ENCODE measurements around the gene CAPS. TPM values are rescaled to one million over a fixed set of nuclear protein-coding genes. Genes with fewer than 3 reads are reported as not detected.

The CAPS gene
- total and polyA plus RNA-seq, 9 donors: 1.7 to 313 (median 22.3) TPM

GRCh38 chr19:5953680-5954213 is 39.7 kb downstream of the CAPS start:
- TF ChIP-seq, protein P1, sequence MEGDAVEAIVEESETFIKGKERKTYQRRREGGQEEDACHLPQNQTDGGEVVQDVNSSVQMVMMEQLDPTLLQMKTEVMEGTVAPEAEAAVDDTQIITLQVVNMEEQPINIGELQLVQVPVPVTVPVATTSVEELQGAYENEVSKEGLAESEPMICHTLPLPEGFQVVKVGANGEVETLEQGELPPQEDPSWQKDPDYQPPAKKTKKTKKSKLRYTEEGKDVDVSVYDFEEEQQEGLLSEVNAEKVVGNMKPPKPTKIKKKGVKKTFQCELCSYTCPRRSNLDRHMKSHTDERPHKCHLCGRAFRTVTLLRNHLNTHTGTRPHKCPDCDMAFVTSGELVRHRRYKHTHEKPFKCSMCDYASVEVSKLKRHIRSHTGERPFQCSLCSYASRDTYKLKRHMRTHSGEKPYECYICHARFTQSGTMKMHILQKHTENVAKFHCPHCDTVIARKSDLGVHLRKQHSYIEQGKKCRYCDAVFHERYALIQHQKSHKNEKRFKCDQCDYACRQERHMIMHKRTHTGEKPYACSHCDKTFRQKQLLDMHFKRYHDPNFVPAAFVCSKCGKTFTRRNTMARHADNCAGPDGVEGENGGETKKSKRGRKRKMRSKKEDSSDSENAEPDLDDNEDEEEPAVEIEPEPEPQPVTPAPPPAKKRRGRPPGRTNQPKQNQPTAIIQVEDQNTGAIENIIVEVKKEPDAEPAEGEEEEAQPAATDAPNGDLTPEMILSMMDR (IDR thresholded peaks at IDR 0.05): no peak
- TF ChIP-seq POLR2A (IDR thresholded peaks at IDR 0.05) (no peak), EP300 (IDR thresholded peaks at IDR 0.05) (no peak)
- Histone ChIP-seq H3K27me3 (no peaks in the 10 kb centered on the region), H3K36me3 (no peaks in the 10 kb centered on the region), H3K9me3 (no peaks in the 10 kb centered on the region), H3K4me1 (ENCODE audit: insufficient read depth) (peaks cover 21% of the 10 kb centered on the region), H3K27ac (no peak overlapping the region), H3K4me3 (no peak overlapping the region)
- WGBS, 3 donors: 75 to 77% (median 76%) methylated on average over 17 of the region's 17 CpGs
- DNase-seq: no peak
- intact Hi-C loops (cut with DNase I): loop anchor here in 1 of 4 donors (1.0 kb wide), 1 partner anchor 29 kb away; no protein-coding TSS in a partner anchor

GRCh38 chr19:5954293-5954692 is 40.2 kb downstream of the CAPS start:
- Histone ChIP-seq H3K27me3 (no peaks in the 10 kb centered on the region), H3K27ac (peak overlapping the region in 1 of 2 donors; percentile 22), H3K4me3 (no peak overlapping the region), H3K9me3 (no peaks in the 10 kb centered on the region), H3K36me3 (no peaks in the 10 kb centered on the region), H3K4me1 (ENCODE audit: insufficient read depth) (peaks cover 21% of the 10 kb centered on the region)
- no peak for TF ChIP-seq EP300 (IDR thresholded peaks at IDR 0.05)
- no peak for TF ChIP-seq POLR2A (IDR thresholded peaks at IDR 0.05)
- no peak for DNase-seq
- intact Hi-C loops (cut with DNase I): no loop called here
- 39 to 56% (median 41%) methylated on average over 6 of the region's 6 CpGs for WGBS, 3 donors

GRCh38 chr19:5955636-5955935 is 41.5 kb downstream of the CAPS start:
- no peaks in the 10 kb centered on the region for H3K36me3 ChIP-seq
- intact Hi-C loops (cut with DNase I): no loop called here
- WGBS, 3 donors: 49 to 53% (median 51%) methylated on average over 3 of the region's 3 CpGs

DNA sequence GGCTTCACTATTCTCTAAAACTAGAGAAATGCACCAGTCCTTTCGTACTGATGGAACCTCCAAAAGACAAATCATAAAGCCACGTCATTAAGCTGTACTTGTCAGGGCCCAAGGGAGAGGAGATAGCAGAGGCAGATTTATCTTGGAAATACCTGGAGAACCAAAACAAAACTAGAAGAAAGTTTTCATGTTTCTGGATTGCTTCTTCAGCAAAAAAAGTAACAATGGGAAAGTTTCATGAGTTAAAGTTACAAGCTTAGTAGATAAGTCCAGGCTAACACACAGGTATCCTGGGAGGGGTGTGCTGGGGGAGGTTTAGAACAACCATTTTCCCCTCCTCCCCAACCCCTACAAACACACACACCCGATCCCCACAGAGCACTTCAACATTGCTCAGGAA is 42.3 kb downstream of the CAPS start:
- Histone ChIP-seq H3K9me3 (no peaks in the 10 kb centered on the region), H3K36me3 (no peaks in the 10 kb centered on the region), H3K4me3 (no peak overlapping the region), H3K27me3 (no peaks in the 10 kb centered on the region), H3K27ac (no peak overlapping the region), H3K4me1 (ENCODE audit: insufficient read depth) (peaks cover 32% of the 10 kb centered on the region)
- intact Hi-C loops (cut with DNase I): no loop called here
- whole genome bisulfite sequencing, 3 donors: 58 to 66% (median 58%) methylated on average over 3 of the region's 3 CpGs
- TF ChIP-seq POLR2A (IDR thresholded peaks at IDR 0.05) (no peak), EP300 (IDR thresholded peaks at IDR 0.05) (no peak)
- TF ChIP-seq, protein P1 (IDR thresholded peaks at IDR 0.05): no peak
- DNase-seq: no peak

More at GRCh38 chr19:5955636-5955935, 41.5 kb downstream of the CAPS start:
- Histone ChIP-seq H3K9me3 (no peaks in the 10 kb centered on the region), H3K4me3 (no peak overlapping the region), H3K27me3 (no peaks in the 10 kb centered on the region), H3K27ac (no peak overlapping the region), H3K4me1 (ENCODE audit: insufficient read depth) (peaks cover 28% of the 10 kb centered on the region)
- TF ChIP-seq, protein P1 (IDR thresholded peaks at IDR 0.05): no peak
- no peak for TF ChIP-seq EP300 (IDR thresholded peaks at IDR 0.05)
- no peak for TF ChIP-seq POLR2A (IDR thresholded peaks at IDR 0.05)
- DNase-seq: no peak

DNA sequence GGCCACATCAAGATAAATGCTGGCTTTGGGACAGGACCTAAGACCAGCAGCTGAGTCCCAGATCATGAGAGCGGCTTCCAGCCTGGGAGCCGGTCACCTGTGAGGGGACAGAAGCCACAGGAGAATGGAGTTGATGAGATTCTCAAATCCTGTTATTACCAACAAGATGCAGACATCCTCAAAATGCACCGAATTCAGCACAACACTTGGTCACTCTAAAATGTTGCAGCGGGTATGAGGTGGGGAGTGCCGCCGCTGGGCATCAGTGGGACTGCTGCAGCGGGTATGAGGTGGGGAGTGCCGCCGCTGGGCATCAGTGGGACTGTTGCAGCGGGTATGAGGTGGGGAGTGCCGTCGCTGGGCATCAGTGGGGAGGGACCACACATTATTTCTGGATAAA is 42.7 kb downstream of the CAPS start:
- H3K9me3 ChIP-seq: no peaks in the 10 kb centered on the region
- no peaks in the 10 kb centered on the region for H3K36me3 ChIP-seq
- TF ChIP-seq, protein P1 (IDR thresholded peaks at IDR 0.05): no peak
- TF ChIP-seq POLR2A (IDR thresholded peaks at IDR 0.05) (no peak), EP300 (IDR thresholded peaks at IDR 0.05) (no peak)
- intact Hi-C loops (cut with DNase I): no loop called here
- H3K27ac ChIP-seq: no peak overlapping the region
- H3K4me3 ChIP-seq: no peak overlapping the region
- no peak for DNase-seq
- H3K27me3 ChIP-seq: no peaks in the 10 kb centered on the region
- 91 to 94% (median 93%) methylated on average over 12 of the region's 12 CpGs for WGBS, 3 donors
- H3K4me1 ChIP-seq (ENCODE audit: insufficient read depth): peaks cover 33% of the 10 kb centered on the region
